GM10248 (cell line): ENCODE measurements around the gene NOTCH1.

Experiments used
- CTCF ChIA-PET: fragments of 300-600 bp; sonication (Branson Sonifier 250); formaldehyde crosslinking; extraction: SDS; loops from one replicate; lab custom pipeline; 2021; ENCODE audit warnings: antibody characterized with exemption; lab: Yijun Ruan, JAX
- POLR2A ChIA-PET: fragments of 350-650 bp; sonication (Branson Sonifier 250); formaldehyde crosslinking; extraction: SDS; loops from one replicate; lab custom pipeline; 2020; ENCODE audit warnings: antibody characterized with exemption; lab: Yijun Ruan, JAX
- DNase-seq: peaks from one replicate; pipeline ENCODE4 v3.0.0; 2012; ENCODE audit errors: extremely low spot score
- TF ChIP-seq, protein P1 (sequence below): IDR thresholded peaks from 2 replicates; pipeline ENCODE4 v1.5.1; 2012; ENCODE audit warnings: mild to moderate bottlenecking, low read depth; ENCODE audit errors: extremely low read depth, missing control alignments, control extremely low read depth

Gene NOTCH1

DNA sequence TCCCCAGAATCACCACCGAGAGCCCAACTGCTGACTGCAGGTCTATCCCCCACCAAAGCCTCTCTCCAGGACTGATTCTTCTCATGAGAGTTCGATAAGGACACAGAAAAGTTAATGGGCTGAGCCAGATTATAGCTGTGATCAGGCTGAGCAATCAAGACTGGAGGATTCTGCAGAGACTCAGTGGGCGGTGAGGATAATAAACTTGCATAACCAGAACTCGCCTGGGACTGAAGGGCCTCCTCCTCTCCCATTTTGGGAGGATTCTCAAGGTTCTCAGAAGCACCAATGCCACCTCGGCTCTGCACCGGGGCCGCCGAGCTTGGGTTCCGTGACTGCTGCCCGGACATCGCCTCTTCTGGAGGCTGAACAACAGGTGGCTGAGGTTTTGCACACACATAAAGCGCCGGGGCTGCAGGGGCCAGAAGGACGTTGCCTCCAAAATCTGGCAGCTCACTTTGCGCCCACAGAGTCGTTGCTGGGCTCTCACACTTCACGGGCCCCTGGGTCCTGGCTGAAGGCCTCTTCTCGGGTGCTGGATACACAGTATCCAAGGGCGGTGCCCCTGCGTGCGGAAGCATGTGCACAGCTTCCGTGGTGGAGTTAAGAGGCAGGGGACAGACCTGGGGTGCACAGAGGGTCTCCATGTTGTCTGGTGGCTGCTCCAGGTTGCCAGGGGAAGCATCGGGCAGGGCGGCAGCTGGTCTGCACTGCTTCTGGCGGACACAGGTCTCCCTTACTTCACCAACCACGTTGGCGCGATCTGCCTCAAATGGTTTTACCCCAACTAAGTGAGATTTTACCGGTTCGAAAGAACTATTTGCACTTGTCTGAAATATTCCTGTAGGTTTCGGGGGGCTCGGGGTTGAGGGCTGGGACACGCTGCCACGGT is 70.6 kb downstream of the NOTCH1 start:
- TF ChIP-seq, protein P1, sequence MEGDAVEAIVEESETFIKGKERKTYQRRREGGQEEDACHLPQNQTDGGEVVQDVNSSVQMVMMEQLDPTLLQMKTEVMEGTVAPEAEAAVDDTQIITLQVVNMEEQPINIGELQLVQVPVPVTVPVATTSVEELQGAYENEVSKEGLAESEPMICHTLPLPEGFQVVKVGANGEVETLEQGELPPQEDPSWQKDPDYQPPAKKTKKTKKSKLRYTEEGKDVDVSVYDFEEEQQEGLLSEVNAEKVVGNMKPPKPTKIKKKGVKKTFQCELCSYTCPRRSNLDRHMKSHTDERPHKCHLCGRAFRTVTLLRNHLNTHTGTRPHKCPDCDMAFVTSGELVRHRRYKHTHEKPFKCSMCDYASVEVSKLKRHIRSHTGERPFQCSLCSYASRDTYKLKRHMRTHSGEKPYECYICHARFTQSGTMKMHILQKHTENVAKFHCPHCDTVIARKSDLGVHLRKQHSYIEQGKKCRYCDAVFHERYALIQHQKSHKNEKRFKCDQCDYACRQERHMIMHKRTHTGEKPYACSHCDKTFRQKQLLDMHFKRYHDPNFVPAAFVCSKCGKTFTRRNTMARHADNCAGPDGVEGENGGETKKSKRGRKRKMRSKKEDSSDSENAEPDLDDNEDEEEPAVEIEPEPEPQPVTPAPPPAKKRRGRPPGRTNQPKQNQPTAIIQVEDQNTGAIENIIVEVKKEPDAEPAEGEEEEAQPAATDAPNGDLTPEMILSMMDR: no peak
- ChIA-PET POLR2A (interaction anchor here (0.9 kb wide), 1 partner anchor 51 kb away, joined by 3 read pairs; no protein-coding TSS in a partner anchor), CTCF (interaction anchor here (2.0 kb wide), 1 partner anchor 10 kb away, joined by 9 read pairs; no protein-coding TSS in a partner anchor)
- DNase-seq: no peak

DNA sequence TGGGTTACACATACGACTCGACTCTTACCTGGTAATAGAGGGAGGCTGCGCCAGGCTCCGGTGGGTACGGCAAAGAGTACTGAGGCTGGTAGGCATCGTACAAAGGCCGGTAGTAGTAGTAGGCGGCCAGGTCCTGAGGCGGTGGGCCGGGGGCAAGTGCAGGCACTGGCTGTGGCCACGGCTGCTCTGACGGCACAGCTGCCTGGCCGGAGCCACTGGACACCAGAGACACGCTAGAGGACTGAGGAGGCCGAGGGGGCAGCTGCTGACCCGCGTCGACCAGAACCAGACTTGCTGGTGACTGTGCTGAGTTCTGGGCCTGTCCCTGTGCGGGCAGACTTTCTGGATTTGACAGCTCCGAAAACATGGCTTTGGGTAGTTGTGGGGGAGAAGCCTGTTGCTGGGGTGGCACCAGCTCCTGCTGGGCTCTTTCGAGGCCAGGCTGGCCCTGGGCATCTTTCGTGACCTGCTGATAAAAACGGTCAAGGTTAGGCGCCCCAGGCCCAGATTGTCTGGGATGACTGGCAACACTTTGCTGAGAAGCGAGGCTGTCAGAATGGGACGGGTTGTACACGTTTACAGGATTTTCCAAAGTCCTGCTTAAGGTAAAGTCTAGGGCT is 71.7 kb downstream of the NOTCH1 start:
- CTCF ChIA-PET: interaction anchor here (2.0 kb wide), 1 partner anchor 11 kb away, joined by 9 read pairs; no protein-coding TSS in a partner anchor
- TF ChIP-seq, protein P1: no peak
- POLR2A ChIA-PET: no interaction called here
- no peak for DNase-seq

GRCh38 chr9:136473354-136473721 is 72.5 kb downstream of the NOTCH1 start:
- DNase-seq: no peak
- TF ChIP-seq, protein P1: no peak
- POLR2A ChIA-PET: no interaction called here
- CTCF ChIA-PET: no interaction called here

GRCh38 chr9:136472640-136473353 is 73.1 kb downstream of the NOTCH1 start:
- TF ChIP-seq, protein P1: no peak
- CTCF ChIA-PET: interaction anchor here (1.0 kb wide), 1 partner anchor 12 kb away, joined by 3 read pairs; no protein-coding TSS in a partner anchor
- POLR2A ChIA-PET: no interaction called here
- no peak for DNase-seq

- POLR2A ChIA-PET: no interaction called here
- TF ChIP-seq, protein P1: no peak
- CTCF ChIA-PET: interaction anchor here (1.0 to 1.2 kb wide), 2 partner anchors 9 to 13 kb away, joined by 3 to 4 read pairs; no protein-coding TSS in a partner anchor
- DNase-seq: no peak
Observed at GRCh38 chr9:136471802-136472487, 73.9 kb downstream of the NOTCH1 start.
